Vagina (tissue), 2 donors: ENCODE results near the gene NEDD9. TPM values are rescaled to one million over a fixed set of nuclear protein-coding genes. Genes with fewer than 3 reads are reported as not detected.

ENCODE experiments used
- DNase-seq, 2 donors: peaks; one replicate each; pipeline ENCODE4 v3.0.0-alpha.2; 2017; ENCODE audit errors: extremely low spot score in 2 of 2
- H3K27ac ChIP-seq: fragments of 200-600 bp; sonication (generic); one replicate; pipeline ENCODE4 v1.5.1; 2019
- H3K27me3 ChIP-seq: fragments of 200-600 bp; sonication (generic); one replicate; pipeline ENCODE4 v1.5.1; 2019
- H3K36me3 ChIP-seq, 2 donors: fragments of 200-600 bp; sonication (generic); one replicate each; pipeline ENCODE4 v1.5.1; 2017 to 2019
- H3K4me1 ChIP-seq: fragments of 200-600 bp; sonication (generic); one replicate; pipeline ENCODE4 v1.5.1; 2019
- H3K4me3 ChIP-seq, 2 donors: fragments of 200-600 bp; sonication (generic); 1 replicate in 1 of 2; 2 replicates in 1 of 2; pipeline ENCODE4 v1.5.1; 2016 to 2019
- H3K9me3 ChIP-seq: fragments of 200-600 bp; sonication (generic); one replicate; pipeline ENCODE4 v1.5.1; 2019
- CTCF ChIP-seq, 3 experiments: fragments of 450-650 bp in 2 of 3; fragments of 200-600 bp in 1 of 3; sonication (generic) in 1 of 3; IDR thresholded peaks; one replicate each; pipeline ENCODE4 v1.5.1; 2017 to 2019; ENCODE audit warnings: antibody characterized with exemption in 3 of 3, mild to moderate bottlenecking in 2 of 3, moderate library complexity in 2 of 3
- POLR2A ChIP-seq, 2 donors: fragments of 450-650 bp; IDR thresholded peaks; one replicate each; pipeline ENCODE4 v1.6.1; 2017; ENCODE audit warnings: antibody characterized with exemption in 2 of 2, mild to moderate bottlenecking in 2 of 2, moderate library complexity in 2 of 2
- POLR2AphosphoS5 ChIP-seq, 2 donors: sonication (generic); formaldehyde crosslinking; IDR thresholded peaks; one replicate each; pipeline ENCODE4 v1.9.0; 2017; ENCODE audit warnings: antibody characterized with exemption in 2 of 2, mild to moderate bottlenecking in 2 of 2, low read depth in 1 of 2; ENCODE audit not compliant: insufficient read depth in 1 of 2
- intact Hi-C: fragments of 100-400 bp; cut with DNase I; formaldehyde crosslinking; loops from one replicate; pipeline ENCODE4 v1.15.1; 2023
- total RNA-seq: library from RNA; depleted of rRNA; stranded (reverse); fragments of >200 nt; gene quantifications from one replicate; pipeline ENCODE4 v1.2.3, GENCODE V29; 2016

Gene NEDD9
- total RNA-seq, 1 donor from 2014 or later, result 45.4 TPM

GRCh38 chr6:11224966-11225463 is 7.5 kb downstream of the NEDD9 start:
- no peak for DNase-seq

GRCh38 chr6:11224252-11224965 is 8.1 kb downstream of the NEDD9 start:
- no peak for DNase-seq
- intact Hi-C loops, result loop anchor here (10.0 kb wide), 1 partner anchor 50 kb away; no protein-coding TSS in a partner anchor
- peaks cover 49% of the 10 kb centered on the region for H3K4me1 ChIP-seq
- H3K27ac ChIP-seq, result peak overlapping the region; percentile 50
- H3K9me3 ChIP-seq, result no peaks in the 10 kb centered on the region
- TF ChIP-seq POLR2AphosphoS5 (IDR thresholded peaks at IDR 0.05; ENCODE audit: insufficient read depth in 1 of 2, low read depth in 1 of 2), result no peak
- no peak for TF ChIP-seq CTCF (IDR thresholded peaks at IDR 0.05)
- TF ChIP-seq POLR2A (IDR thresholded peaks at IDR 0.05), result no peak
- no peaks in the 10 kb centered on the region for H3K27me3 ChIP-seq
- no peaks in the 10 kb centered on the region for H3K36me3 ChIP-seq
- no peak overlapping the region for H3K4me3 ChIP-seq

More at GRCh38 chr6:11224966-11225463, 7.5 kb downstream of the NEDD9 start:
- H3K36me3 ChIP-seq, result no peaks in the 10 kb centered on the region
- no peaks in the 10 kb centered on the region for H3K27me3 ChIP-seq
- intact Hi-C loops, result loop anchor here (10.0 kb wide), 1 partner anchor 50 kb away; no protein-coding TSS in a partner anchor
- peaks cover 54% of the 10 kb centered on the region for H3K4me1 ChIP-seq
- H3K9me3 ChIP-seq, result no peaks in the 10 kb centered on the region
- TF ChIP-seq CTCF (IDR thresholded peaks at IDR 0.05), result no peak
- TF ChIP-seq POLR2A (IDR thresholded peaks at IDR 0.05), result no peak
- TF ChIP-seq POLR2AphosphoS5 (IDR thresholded peaks at IDR 0.05; ENCODE audit: insufficient read depth in 1 of 2, low read depth in 1 of 2), result no peak
- H3K27ac ChIP-seq, result peak overlapping the region; percentile 50
- H3K4me3 ChIP-seq, result no peak overlapping the region

GRCh38 chr6:11223286-11223864 is 9.1 kb downstream of the NEDD9 start:
- no peaks in the 10 kb centered on the region for H3K9me3 ChIP-seq
- no peaks in the 10 kb centered on the region for H3K27me3 ChIP-seq
- H3K4me1 ChIP-seq, result peaks cover 48% of the 10 kb centered on the region
- no peak for DNase-seq
- H3K4me3 ChIP-seq, result no peak overlapping the region
- peak overlapping the region; percentile 50 for H3K27ac ChIP-seq
- no peak for TF ChIP-seq CTCF (IDR thresholded peaks at IDR 0.05)
- peak in 1 of 2 donors; percentile 46 for TF ChIP-seq POLR2AphosphoS5 (IDR thresholded peaks at IDR 0.05; ENCODE audit: insufficient read depth in 1 of 2, low read depth in 1 of 2)
- no peak for TF ChIP-seq POLR2A (IDR thresholded peaks at IDR 0.05)
- intact Hi-C loops, result loop anchor here (10.0 kb wide), 1 partner anchor 49 kb away; no protein-coding TSS in a partner anchor
- H3K36me3 ChIP-seq, result no peaks in the 10 kb centered on the region

GRCh38 chr6:11222385-11223277 is 9.8 kb downstream of the NEDD9 start:
- TF ChIP-seq CTCF (IDR thresholded peaks at IDR 0.05) (no peak), POLR2A (IDR thresholded peaks at IDR 0.05) (no peak), POLR2AphosphoS5 (IDR thresholded peaks at IDR 0.05; ENCODE audit: insufficient read depth in 1 of 2, low read depth in 1 of 2) (no peak)
- Histone ChIP-seq H3K4me3 (no peak overlapping the region), H3K36me3 (no peaks in the 10 kb centered on the region), H3K4me1 (peaks cover 49% of the 10 kb centered on the region), H3K27me3 (no peaks in the 10 kb centered on the region), H3K27ac (peak overlapping the region; percentile 50), H3K9me3 (no peaks in the 10 kb centered on the region)
- intact Hi-C loops, result loop anchor here (10.0 kb wide), 1 partner anchor 48 kb away; no protein-coding TSS in a partner anchor
- no peak for DNase-seq
